HEK293T (cell line): Measurements from ENCODE around the gene VIT.

Experiments used
- ARNT ChIP-seq: fragments of 450-650 bp; IDR thresholded peaks from 2 replicates; pipeline ENCODE4 v1.6.1; 2017; ENCODE audit warnings: mild to moderate bottlenecking
- PKNOX1 ChIP-seq: fragments of 450-650 bp; IDR thresholded peaks from 2 replicates; pipeline ENCODE4 v1.6.1; 2016
- SP1 ChIP-seq: fragments of 450-650 bp; IDR thresholded peaks from 2 replicates; pipeline ENCODE4 v1.6.1; 2017

- TF ChIP-seq ARNT (no peak), SP1 (no peak), PKNOX1 (no peak)
Observed at GRCh38 chr2:36849265-36849664, 152.8 kb downstream of the VIT start.
